Activated gamma-delta T cell treated with Interleukin-2 at 50 U/mL for 16 hours (primary cell): Measurements from ENCODE around the gene RNF112.
A peak's percentile ranks its signal among the peaks of the same experiment; 100 is the strongest.

ENCODE experiments used
- DNase-seq: peaks from one replicate; pipeline ENCODE4 v3.0.0-alpha.2; 2020

The RNF112 gene

GRCh38 chr17:19376811-19377210 lies 34.2 kb upstream of the RNF112 start:
- DNase-seq, result no peak

GRCh38 chr17:19377602-19378415 lies 33.2 kb upstream of the RNF112 start:
- DNase-seq, result peak; percentile 93

GRCh38 chr17:19378416-19379360 lies 32.3 kb upstream of the RNF112 start, which contains the start of gene MAPK7:
MAPK7 (plus strand) TSS chr17:19378498; CDS start chr17:19378901, 403 bp downstream.
- no peak for DNase-seq

GRCh38 chr17:19379361-19380065 lies 31.5 kb upstream of the RNF112 start:
- DNase-seq, result no peak

- DNase-seq, result no peak
Measured at GRCh38 chr17:19380481-19381301, 30.3 kb upstream of the RNF112 start.

- DNase-seq, result no peak
Measured at GRCh38 chr17:19381361-19381740, 29.7 kb upstream of the RNF112 start.

GRCh38 chr17:19381741-19382444 lies 29.1 kb upstream of the RNF112 start:
- DNase-seq, result no peak

- no peak for DNase-seq
Measured at GRCh38 chr17:19382531-19383444, 28.2 kb upstream of the RNF112 start.

- DNase-seq, result no peak
Measured at GRCh38 chr17:19383681-19384470, 27.2 kb upstream of the RNF112 start.

- DNase-seq, result no peak
Measured at GRCh38 chr17:19384723-19385391, 26.2 kb upstream of the RNF112 start.

- no peak for DNase-seq
Measured at GRCh38 chr17:19385521-19385983, 25.5 kb upstream of the RNF112 start.

- DNase-seq, result no peak
Measured at GRCh38 chr17:19386051-19386929, 24.7 kb upstream of the RNF112 start.

- no peak for DNase-seq
Measured at GRCh38 chr17:19386974-19387920, 23.8 kb upstream of the RNF112 start, which contains the start of gene MFAP4. MFAP4 (minus strand) TSS chr17:19387190; CDS start chr17:19387155, 35 bp downstream.

GRCh38 chr17:19387921-19388521 lies 23.0 kb upstream of the RNF112 start:
- DNase-seq, result no peak

GRCh38 chr17:19388791-19389785 lies 21.9 kb upstream of the RNF112 start:
- no peak for DNase-seq
